Stimulated activated CD8-positive, alpha-beta memory T cell treated with anti-CD3 and anti-CD28 coated beads, Interleukin-12 subunit alpha, Interleukin-12 subunit beta, amount 100 ng/mL, for 24 hours (primary cell): ENCODE measurements around the gene FAH.
"Not testable (repeated sequence)": the region's sequence is repeated elsewhere in the genome, so short reads cannot be mapped to it uniquely, and the experiment has no call there.

ENCODE experiments used
- DNase-seq: peaks from one replicate; pipeline ENCODE4 v3.0.0-alpha.2; 2020; ENCODE audit errors: extremely low read depth

FAH gene

GRCh38 chr15:80151576-80151975, 1.2 kb upstream of the FAH start:
- DNase-seq: no peak

GRCh38 chr15:80152180-80152895, 461 bp upstream of the FAH start:
- peak; percentile 82 for DNase-seq

- DNase-seq: no peak
These were observed 1.1 kb downstream of the FAH start for GRCh38 chr15:80153900-80154299.

GRCh38 chr15:80154336-80154735, 1.5 kb downstream of the FAH start:
- no peak for DNase-seq

GRCh38 chr15:80155001-80155377, 2.2 kb downstream of the FAH start:
- DNase-seq: no peak

- DNase-seq: not testable (repeated sequence)
These were observed 2.8 kb downstream of the FAH start for GRCh38 chr15:80155378-80156175.

- no peak for DNase-seq
These were observed 3.4 kb downstream of the FAH start for GRCh38 chr15:80156176-80156720.

GRCh38 chr15:80157215-80157614, 4.4 kb downstream of the FAH start:
- no peak for DNase-seq

GRCh38 chr15:80159301-80159700, 6.5 kb downstream of the FAH start:
- no peak for DNase-seq

- no peak for DNase-seq
These were observed 7.2 kb downstream of the FAH start for GRCh38 chr15:80159811-80160569.

GRCh38 chr15:80160570-80161156, 7.9 kb downstream of the FAH start:
- no peak for DNase-seq

GRCh38 chr15:80161468-80162016, 8.7 kb downstream of the FAH start:
- no peak for DNase-seq

GRCh38 chr15:80162059-80162554, 9.3 kb downstream of the FAH start:
- DNase-seq: no peak

GRCh38 chr15:80163217-80163616, 10.4 kb downstream of the FAH start:
- DNase-seq: no peak

- no peak for DNase-seq
These were observed 11.1 kb downstream of the FAH start for GRCh38 chr15:80163897-80164296.

- DNase-seq: no peak
These were observed 15.1 kb downstream of the FAH start for GRCh38 chr15:80167936-80168335.

- no peak for DNase-seq
These were observed 15.6 kb downstream of the FAH start for GRCh38 chr15:80168421-80168820.

- DNase-seq: no peak
These were observed 17.1 kb downstream of the FAH start for GRCh38 chr15:80169768-80170357.

- DNase-seq: no peak
These were observed 17.8 kb downstream of the FAH start for GRCh38 chr15:80170596-80170995.

- no peak for DNase-seq
These were observed 19.0 kb downstream of the FAH start for GRCh38 chr15:80171787-80172186.

- DNase-seq: no peak
These were observed 19.6 kb downstream of the FAH start for GRCh38 chr15:80172401-80172800.
